Body of pancreas (tissue), 4 donors: Measurements from ENCODE around the gene JAKMIP2.

Experiments used
- CTCF ChIP-seq, 7 experiments: fragments of 450-650 bp in 4 of 7; fragments of 200-600 bp in 3 of 7; sonication (generic) in 3 of 7; IDR thresholded peaks; one replicate each; pipeline ENCODE4 v1.5.1; 2016 to 2019; ENCODE audit warnings: antibody characterized with exemption in 7 of 7
- POLR2A ChIP-seq, 3 donors: fragments of 450-650 bp; IDR thresholded peaks; one replicate each; pipeline ENCODE4 v1.6.1; 2016; ENCODE audit warnings: antibody characterized with exemption in 3 of 3, mild to moderate bottlenecking in 2 of 3

GRCh38 chr5:147752033-147752432 is 30.5 kb downstream of the JAKMIP2 start:
- TF ChIP-seq POLR2A (IDR thresholded peaks at IDR 0.05): no peak
- no peak for TF ChIP-seq CTCF (IDR thresholded peaks at IDR 0.05)
